SKM-1 treated with dmso at 0.1 percent for 144 hours (cell line): ENCODE results near the gene WDR82.

Experiments used
- DNase-seq: peaks from one replicate; lab custom pipeline; 2025; ENCODE audit not compliant: unreplicated experiment; lab: John Stamatoyannopoulos, UW

Gene WDR82

GRCh38 chr3:52240059-52240885, 38.2 kb downstream of the WDR82 start:
- DNase-seq = peak; percentile 26

- DNase-seq = peak; percentile 63
Measured at GRCh38 chr3:52238761-52239701, 39.4 kb downstream of the WDR82 start, which contains the start of gene TWF2. TWF2 (minus strand) TSS chr3:52239158; CDS start chr3:52239016, 142 bp downstream.

- DNase-seq = no peak
Measured at GRCh38 chr3:52238193-52238760, 40.2 kb downstream of the WDR82 start.

GRCh38 chr3:52237657-52238172, 40.7 kb downstream of the WDR82 start:
- DNase-seq = peak; percentile 63

GRCh38 chr3:52237006-52237656, 41.3 kb downstream of the WDR82 start:
- no peak for DNase-seq

GRCh38 chr3:52236424-52236886, 42.0 kb downstream of the WDR82 start:
- DNase-seq = no peak

GRCh38 chr3:52234516-52235447, 43.7 kb downstream of the WDR82 start:
- no peak for DNase-seq

GRCh38 chr3:52233968-52234367, 44.5 kb downstream of the WDR82 start:
- no peak for DNase-seq

GRCh38 chr3:52233108-52233591, 45.3 kb downstream of the WDR82 start:
- no peak for DNase-seq

- DNase-seq = no peak
Measured at GRCh38 chr3:52232279-52233107, 46.0 kb downstream of the WDR82 start.

GRCh38 chr3:52231502-52232278, 46.8 kb downstream of the WDR82 start:
- peak; percentile 58 for DNase-seq

GRCh38 chr3:52230889-52231499, 47.5 kb downstream of the WDR82 start:
- no peak for DNase-seq

GRCh38 chr3:52230461-52230860, 48.0 kb downstream of the WDR82 start:
- DNase-seq = no peak

GRCh38 chr3:52229656-52230055, 48.8 kb downstream of the WDR82 start:
- no peak for DNase-seq

- no peak for DNase-seq
Measured at GRCh38 chr3:52228751-52229291, 49.6 kb downstream of the WDR82 start.

GRCh38 chr3:52228266-52228665, 50.2 kb downstream of the WDR82 start:
- no peak for DNase-seq

GRCh38 chr3:52227766-52228165, 50.7 kb downstream of the WDR82 start:
- DNase-seq = no peak
